HG03025 (cell line): ENCODE data around the gene SLC4A1.

Source experiments
- ATAC-seq: cut with Tn5 transposase; IDR thresholded peaks from one replicate; pipeline ENCODE4 v1.9.1; 2021; ENCODE audit warnings: mild to moderate bottlenecking, moderate library complexity; ENCODE audit not compliant: unreplicated experiment, low FRiP score

Gene SLC4A1

GRCh38 chr17:44284024-44284400, 16.1 kb upstream of the SLC4A1 start:
- no peak for ATAC-seq

- ATAC-seq: no peak
Measured at GRCh38 chr17:44283344-44284023, 15.5 kb upstream of the SLC4A1 start.

- ATAC-seq: no peak
Measured at GRCh38 chr17:44282264-44282663, 14.3 kb upstream of the SLC4A1 start.

GRCh38 chr17:44281570-44281969, 13.6 kb upstream of the SLC4A1 start:
- ATAC-seq: no peak

- no peak for ATAC-seq
Measured at GRCh38 chr17:44280392-44280937, 12.5 kb upstream of the SLC4A1 start.

GRCh38 chr17:44279666-44280391, 11.9 kb upstream of the SLC4A1 start:
- ATAC-seq: no peak

GRCh38 chr17:44279346-44279665, 11.4 kb upstream of the SLC4A1 start:
- ATAC-seq: no peak

- ATAC-seq: no peak
Measured at GRCh38 chr17:44277976-44278375, 10.0 kb upstream of the SLC4A1 start.

- ATAC-seq: no peak
Measured at GRCh38 chr17:44273607-44274006, 5.7 kb upstream of the SLC4A1 start.

GRCh38 chr17:44272954-44273353, 5.0 kb upstream of the SLC4A1 start:
- ATAC-seq: no peak

- no peak for ATAC-seq
Measured at GRCh38 chr17:44272321-44272951, 4.5 kb upstream of the SLC4A1 start.

GRCh38 chr17:44269535-44270240, 1.8 kb upstream of the SLC4A1 start:
- ATAC-seq: no peak

- no peak for ATAC-seq
Measured at GRCh38 chr17:44268709-44269534, 987 bp upstream of the SLC4A1 start.

GRCh38 chr17:44267165-44267455, 825 bp downstream of the SLC4A1 start:
- no peak for ATAC-seq

- ATAC-seq: no peak
Measured at GRCh38 chr17:44266402-44267164, 1.4 kb downstream of the SLC4A1 start.

GRCh38 chr17:44263345-44263902, 4.5 kb downstream of the SLC4A1 start:
- no peak for ATAC-seq

GRCh38 chr17:44262654-44263225, 5.2 kb downstream of the SLC4A1 start:
- ATAC-seq: no peak

GRCh38 chr17:44260296-44260695, 7.6 kb downstream of the SLC4A1 start:
- ATAC-seq: no peak

GRCh38 chr17:44258811-44259351, 9.1 kb downstream of the SLC4A1 start:
- no peak for ATAC-seq
